ENCODE results near the gene DACT2. TPM values are rescaled to one million over a fixed set of nuclear protein-coding genes. Genes with fewer than 3 reads are reported as not detected.
"Not testable (repeated sequence)": the region's sequence is repeated elsewhere in the genome, so short reads cannot be mapped to it uniquely, and the experiment has no call there.

Gene DACT2, protein sequence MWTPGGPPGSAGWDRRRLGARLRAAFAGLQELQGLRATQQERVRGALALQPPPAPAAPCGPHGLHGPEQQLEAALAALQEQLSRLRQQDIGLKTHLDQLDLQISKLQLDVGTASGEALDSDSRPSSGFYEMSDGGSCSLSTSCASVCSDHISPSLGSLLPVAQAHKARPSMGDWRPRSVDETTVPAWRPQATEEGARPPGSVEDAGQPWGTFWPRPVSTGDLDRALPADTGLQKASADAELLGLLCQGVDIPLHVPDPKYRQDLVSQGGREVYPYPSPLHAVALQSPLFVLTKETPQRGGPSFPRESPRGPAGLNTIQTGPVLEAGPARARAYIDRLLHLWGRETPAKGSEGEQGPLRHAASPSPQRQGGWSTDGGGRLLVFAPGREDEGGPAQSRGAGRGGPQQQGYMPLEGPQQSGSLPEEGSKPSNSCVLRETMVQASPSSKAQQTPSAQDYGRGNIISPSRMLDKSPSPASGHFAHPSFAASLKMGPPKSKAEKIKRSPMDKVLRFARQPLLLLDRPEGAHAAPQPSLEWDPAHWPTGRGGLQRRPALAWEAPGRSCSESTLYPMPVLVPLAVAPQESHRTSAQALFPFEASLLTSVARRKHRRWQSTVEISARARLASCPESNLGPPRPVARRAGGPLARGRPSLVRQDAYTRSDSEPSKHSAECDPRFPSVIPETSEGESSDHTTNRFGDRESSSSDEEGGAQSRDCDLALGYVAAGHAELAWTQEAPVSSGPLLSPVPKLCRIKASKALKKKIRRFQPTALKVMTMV
- not detected in 2 replicates for total RNA-seq (2014; rRNA removed; shearing (Covaris generic); ENCODE audit: low replicate concordance)

DNA sequence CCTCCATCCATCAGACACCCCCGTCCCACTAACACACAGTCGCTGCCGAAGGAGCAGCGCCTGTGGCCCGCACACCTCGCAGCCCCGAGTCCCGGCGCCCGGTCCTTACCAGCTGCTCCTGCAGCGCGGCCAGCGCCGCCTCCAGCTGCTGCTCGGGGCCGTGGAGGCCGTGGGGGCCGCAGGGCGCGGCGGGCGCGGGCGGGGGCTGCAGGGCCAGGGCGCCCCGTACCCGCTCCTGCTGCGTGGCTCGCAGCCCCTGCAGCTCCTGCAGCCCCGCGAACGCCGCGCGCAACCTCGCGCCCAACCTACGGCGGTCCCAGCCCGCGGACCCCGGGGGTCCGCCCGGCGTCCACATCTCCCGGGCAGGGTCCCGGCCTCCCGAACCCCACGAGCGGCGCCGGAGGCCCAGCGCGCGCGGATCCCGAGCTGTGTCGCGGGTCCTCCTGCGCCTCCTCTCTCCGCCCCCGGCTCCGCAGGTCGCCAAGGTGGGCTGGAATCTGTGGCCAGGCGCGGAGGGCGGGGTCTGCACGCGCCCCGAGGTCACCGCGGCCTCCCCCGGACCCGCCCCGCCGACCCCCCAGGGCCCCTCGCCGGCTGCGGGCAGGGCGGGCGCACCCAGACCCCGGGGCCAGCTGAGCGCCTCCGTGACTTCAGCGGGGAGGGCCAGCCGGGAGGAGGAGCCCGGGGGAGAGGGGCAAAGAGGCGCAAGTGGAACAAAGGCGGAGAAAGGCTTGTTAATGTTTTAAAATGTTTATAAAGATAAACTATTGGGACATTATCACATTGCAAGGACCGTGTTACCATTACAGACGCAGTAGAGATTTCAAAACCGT lies at the start of gene DACT2:
TSS of gene DACT2 (minus strand) at position 499 of the 833 bp plus-strand sequence. CDS start at position 355, 144 bp downstream.
- DNase-seq (ENCODE audit: low read depth), result no peak
- in situ Hi-C loops (cut with HindIII; ENCODE audit: low pct_unique_long_range_greater_than_20kb, low sequenced_read_pairs), result no loop called here

DNA sequence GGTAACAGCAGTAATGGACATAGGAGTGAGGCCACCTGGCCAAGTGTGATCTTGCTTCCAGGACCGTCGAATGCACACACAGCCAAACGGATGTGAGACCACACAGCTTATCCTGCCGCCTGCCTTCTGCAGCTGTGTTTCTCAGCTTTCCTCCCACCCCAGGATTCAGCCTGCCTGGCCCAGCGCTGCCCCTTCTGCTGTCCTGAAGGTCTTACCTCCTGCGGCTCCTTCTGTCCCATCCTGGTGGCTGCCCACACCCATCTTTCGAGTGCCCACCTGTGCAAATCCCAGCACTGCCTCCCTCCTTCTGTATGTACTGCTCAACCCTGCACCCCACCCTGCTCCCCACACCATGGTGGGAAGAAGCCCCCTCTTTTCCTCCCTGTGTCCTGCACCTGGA lies 49.4 kb upstream of the DACT2 start:
- in situ Hi-C loops (cut with HindIII; ENCODE audit: low pct_unique_long_range_greater_than_20kb, low sequenced_read_pairs), result no loop called here
- no peak for DNase-seq (ENCODE audit: low read depth)

DNA sequence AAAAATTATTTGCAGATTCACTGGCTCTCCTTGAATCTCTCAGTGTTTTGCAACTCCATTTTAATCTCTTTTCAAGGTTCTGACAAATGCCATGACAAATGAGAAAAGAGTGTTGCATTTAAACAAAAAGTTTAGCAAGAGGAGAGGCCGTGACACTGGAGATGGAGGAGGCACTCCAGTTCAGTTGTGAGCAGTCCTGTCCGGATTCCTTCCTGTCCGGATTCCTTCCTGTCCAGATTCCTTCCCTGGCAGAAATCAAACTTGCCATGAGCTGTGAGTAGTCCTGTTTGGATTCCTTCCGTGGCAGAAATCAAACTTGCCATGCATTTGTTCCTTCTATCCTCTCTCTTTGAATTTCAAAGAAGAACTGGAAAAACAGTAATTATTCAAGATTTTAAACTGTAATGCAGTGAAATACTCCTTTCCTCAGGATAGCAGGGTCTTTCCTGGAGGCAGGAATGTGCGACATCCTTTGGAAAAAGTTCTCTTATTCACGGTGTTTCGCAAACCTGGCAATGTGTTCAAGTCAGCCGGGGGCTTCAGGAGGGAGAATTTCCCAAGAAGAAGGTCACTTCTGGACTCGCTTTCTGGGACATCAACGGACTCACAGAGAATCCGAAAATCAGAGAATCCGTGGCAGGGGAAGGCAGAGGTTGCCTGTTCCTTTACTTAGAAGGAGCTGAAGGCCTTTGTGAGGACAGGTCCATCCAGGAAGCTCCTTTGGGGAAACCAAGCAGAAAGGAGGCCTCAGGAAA lies 48.7 kb upstream of the DACT2 start:
- in situ Hi-C loops (cut with HindIII; ENCODE audit: low pct_unique_long_range_greater_than_20kb, low sequenced_read_pairs), result no loop called here
- no peak for DNase-seq (ENCODE audit: low read depth)

DNA sequence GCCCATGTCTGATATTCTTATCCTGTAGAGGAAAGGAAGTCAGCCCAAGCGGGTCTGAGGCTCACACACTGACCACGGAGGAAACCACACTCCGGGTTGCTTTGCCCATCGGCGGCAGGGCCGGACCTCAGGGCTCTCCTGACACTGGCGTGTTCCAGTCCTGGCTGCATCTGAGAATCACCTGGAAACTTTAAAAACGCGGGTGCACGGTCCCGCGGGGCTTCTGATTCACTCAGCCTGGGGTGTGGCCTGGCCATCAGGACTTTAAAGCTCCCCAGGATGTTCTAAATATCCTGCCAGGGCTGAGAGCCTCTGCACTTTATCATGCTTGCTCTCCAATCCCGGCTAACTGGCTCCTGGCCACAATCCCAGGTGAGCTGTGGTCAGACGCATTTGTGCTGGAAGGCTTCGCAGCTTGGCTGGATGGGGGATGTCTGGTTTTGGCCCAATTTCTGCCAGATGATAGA lies 47.7 kb upstream of the DACT2 start:
- DNase-seq (ENCODE audit: low read depth), result no peak
- in situ Hi-C loops (cut with HindIII; ENCODE audit: low pct_unique_long_range_greater_than_20kb, low sequenced_read_pairs), result no loop called here

DNA sequence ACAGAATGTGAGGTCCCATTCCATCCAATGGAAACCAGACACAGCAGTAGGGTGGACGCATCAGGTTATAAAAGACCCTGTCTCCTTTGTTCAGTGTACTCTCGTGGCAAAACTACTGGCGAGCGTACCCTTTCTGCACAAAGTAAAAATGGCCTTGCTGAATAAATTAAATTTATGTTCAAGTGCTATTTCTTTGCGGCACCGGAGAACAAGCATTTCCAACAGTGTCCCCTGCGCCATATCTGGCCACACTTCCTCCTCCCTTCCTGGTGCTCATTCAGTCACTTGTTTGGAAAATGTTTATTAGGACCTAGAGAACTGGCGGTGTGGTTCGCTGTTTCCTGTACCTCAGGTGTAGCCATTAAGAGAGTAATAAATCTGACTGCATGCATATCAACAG lies 46.9 kb upstream of the DACT2 start:
- in situ Hi-C loops (cut with HindIII; ENCODE audit: low pct_unique_long_range_greater_than_20kb, low sequenced_read_pairs), result no loop called here
- no peak for DNase-seq (ENCODE audit: low read depth)

DNA sequence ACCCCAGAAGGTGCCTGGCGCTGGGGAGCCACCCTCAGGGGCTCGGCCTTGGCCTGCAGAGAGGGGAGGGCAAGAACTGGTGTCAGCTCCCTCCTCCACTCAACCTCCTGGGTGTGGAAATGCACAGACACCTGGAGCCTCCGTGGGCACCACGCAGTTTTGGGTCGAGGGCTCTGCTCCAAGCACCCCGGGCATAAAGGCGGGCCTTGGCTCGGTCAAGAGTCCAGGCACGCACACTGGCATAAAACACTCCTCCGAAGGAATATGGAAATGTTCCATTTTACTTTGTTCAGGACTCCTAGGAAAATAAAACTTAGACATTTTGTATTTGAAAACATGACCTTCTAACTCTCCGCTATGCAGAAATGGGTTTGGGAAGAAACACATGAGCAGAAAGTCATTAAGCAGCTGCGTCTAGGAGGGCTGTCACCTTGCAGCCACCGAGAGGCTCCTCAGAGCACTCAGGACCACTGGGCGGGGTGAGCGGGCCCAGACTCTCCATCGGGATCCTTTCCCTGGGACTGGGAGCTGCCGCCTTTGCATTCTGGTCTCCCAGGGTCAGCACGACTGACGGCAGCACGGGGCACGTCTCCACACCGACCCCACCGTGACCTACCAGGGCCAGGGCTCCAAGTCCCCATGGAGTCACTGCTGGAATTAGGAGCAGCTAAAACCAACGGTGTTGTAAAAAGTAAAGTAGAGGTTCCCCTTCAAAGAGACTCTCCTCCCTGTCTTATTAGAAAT lies 46.0 kb upstream of the DACT2 start:
- DNase-seq (ENCODE audit: low read depth), result no peak
- in situ Hi-C loops (cut with HindIII; ENCODE audit: low pct_unique_long_range_greater_than_20kb, low sequenced_read_pairs), result no loop called here

DNA sequence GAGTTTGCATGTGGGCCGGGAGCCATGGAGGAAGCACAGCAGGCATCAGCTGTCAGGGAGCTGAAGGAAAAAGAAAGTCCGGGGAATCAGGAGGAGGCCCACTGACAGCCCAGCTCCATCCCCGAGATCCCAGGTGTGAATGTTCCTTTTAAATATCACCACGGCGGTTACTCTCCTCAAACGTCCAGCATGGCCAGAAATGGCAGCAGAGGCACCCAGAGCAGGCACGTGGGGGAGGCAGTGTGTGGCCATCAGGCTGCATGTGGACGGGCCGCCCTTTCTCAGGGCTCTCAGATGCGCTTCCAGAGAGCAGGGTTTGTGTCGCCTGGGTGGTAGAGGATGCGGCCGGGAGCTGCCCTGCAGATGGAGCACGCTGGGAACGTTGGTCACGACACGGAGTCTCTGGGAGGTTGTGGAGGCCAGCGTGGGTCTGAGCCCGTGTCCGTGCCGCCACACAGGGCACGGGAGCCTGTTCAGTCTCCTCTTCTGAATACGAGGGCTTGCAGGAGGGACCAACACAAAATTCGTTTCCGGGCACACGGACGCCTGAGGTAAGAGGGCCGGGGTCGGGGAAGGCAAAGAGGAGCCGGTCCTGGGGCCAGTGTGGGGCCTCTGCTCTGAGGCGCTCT lies 45.3 kb upstream of the DACT2 start:
- no peak for DNase-seq (ENCODE audit: low read depth)
- in situ Hi-C loops (cut with HindIII; ENCODE audit: low pct_unique_long_range_greater_than_20kb, low sequenced_read_pairs), result no loop called here

DNA sequence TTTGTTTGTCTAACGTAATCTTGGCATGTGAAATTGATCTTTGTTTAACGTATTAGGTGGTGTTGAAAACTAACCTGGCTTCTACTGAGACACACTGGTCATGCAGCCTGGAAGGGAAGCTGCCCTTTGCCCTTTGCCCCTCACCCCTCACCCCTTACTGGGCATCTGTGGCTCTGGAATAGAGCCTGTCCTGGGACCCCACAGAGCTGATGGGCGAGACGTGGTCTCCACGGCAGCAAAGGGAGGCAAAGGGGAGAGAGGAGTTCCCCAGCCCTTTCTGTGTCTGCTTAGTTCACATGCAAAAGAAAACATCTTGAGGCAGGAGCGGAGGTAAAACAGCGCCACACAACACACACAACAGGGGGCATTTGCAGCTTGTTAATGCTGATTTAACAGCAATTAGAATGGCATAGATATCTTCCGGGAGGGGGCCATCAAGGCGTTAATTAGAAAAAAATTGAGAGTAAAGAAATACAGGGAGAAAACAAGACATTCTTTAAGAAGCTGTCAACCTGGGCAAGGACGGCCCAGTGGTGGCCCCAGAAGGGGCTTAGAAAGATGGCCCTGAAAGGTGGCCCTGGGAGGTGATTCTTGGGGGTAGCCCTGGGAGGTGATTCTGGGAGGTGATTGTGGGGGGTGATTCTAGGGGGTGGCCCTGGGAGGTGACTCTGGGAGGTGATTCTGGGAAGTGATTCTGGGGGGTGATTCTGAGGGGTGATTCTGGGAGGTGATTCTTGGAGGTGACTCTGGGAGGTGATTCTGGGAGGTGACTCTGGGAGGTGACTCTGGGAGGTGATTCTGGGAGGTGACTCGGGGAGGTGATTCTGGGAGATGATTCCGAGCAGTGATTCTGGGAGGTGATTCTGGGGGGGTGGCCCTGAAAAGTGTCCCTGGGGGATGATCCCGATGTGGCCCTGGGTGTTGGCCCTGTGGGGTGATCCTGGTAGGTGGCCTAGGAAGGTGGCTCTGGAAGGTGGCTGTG lies 44.5 kb upstream of the DACT2 start:
- DNase-seq (ENCODE audit: low read depth), result no peak
- in situ Hi-C loops (cut with HindIII; ENCODE audit: low pct_unique_long_range_greater_than_20kb, low sequenced_read_pairs), result no loop called here

DNA sequence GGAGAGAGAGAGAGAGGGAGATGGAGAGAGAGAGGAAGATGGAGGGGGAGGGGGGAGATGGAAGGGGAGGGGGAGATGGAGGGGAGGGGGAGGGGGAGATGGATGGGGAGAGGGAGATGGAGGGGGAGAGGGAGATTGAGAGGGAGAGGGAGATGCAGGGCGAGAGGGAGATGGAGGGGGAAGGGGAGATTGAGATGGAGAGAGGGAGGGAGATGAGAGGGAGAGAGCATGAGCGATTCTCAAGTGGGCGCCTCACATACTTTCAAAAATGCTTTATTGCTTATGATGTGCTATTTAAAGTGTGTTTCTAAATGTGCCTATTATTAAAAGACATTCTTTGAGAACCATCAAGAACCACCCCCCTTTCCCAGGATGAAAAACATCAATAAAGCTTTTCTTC lies 43.7 kb upstream of the DACT2 start:
- in situ Hi-C loops (cut with HindIII; ENCODE audit: low pct_unique_long_range_greater_than_20kb, low sequenced_read_pairs), result no loop called here
- no peak for DNase-seq (ENCODE audit: low read depth)

DNA sequence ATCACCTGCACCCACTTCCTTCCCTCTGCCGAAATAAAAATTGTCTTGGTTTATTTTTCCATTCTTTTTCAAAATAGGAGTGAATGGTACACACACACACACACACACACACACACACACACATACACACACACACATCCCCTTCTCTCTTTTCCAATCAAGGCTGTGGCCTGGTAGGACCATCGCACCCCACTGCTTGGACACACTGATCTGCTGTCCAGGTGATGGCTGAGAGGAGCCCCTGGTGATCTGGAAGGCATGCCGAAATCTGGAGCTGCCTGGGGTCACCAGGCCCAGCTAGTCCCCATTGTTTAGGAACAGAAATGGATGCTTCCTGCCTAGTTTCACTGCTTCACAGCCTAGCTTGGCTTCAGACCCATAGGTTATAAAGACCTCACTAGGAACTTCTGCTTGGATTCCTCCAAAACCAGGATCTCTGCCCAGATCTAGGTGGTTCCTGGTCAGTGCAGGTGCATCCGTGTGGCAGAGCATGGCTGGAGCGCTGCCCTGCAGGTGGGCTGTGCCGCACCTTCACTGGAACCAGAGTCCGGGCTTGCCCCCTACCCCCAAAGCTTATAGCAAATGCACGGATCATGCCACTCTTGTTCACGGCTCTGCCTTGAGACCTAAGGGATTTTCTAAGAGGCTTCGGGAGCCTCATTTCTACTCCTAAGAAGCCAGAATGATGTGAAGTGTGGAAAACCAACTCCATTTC lies 42.9 kb upstream of the DACT2 start:
- in situ Hi-C loops (cut with HindIII; ENCODE audit: low pct_unique_long_range_greater_than_20kb, low sequenced_read_pairs), result no loop called here

DNA sequence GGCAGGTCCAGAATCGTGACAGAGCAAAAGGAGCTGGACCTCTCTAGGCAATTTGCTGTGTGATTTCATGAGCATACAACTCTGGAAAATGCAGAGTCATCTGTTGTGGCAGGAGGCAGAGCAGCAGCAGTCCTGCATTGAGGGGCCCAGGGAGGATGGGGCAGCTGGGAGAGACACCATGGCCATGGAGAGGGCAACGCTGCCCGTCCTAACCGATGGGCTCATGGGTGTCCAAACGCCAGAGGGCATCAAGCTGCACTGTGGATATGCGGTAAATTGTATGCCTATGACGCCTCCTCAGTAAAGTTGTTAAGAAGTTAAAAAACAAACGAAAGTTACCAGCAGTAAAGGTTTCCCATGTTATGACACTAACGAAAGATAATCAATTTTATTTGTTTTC lies 42.2 kb upstream of the DACT2 start:
- no peak for DNase-seq (ENCODE audit: low read depth)
- in situ Hi-C loops (cut with HindIII; ENCODE audit: low pct_unique_long_range_greater_than_20kb, low sequenced_read_pairs), result no loop called here

More for the DNA sequence above, 42.9 kb upstream of the DACT2 start:
- DNase-seq (ENCODE audit: low read depth), result no peak

DNA sequence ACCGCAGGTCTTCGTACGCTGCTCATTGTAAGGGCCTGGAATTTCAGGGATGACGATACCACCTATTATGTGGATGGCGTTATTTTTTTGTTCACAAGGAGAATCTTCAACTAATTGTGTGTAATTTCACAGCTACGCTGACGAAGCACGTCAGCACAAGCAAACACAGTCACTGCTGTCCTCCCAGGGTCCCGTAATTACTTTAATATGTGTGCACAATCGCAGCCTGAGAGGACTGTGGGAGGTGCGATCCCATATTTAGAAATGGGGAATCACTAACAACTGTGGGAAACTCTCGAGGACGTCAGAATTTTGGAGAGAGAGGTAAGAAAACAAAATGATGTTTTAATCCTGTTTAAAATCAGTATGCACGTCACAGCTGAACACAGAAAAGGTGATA lies 40.2 kb upstream of the DACT2 start:
- in situ Hi-C loops (cut with HindIII; ENCODE audit: low pct_unique_long_range_greater_than_20kb, low sequenced_read_pairs), result no loop called here
- DNase-seq (ENCODE audit: low read depth), result no peak

DNA sequence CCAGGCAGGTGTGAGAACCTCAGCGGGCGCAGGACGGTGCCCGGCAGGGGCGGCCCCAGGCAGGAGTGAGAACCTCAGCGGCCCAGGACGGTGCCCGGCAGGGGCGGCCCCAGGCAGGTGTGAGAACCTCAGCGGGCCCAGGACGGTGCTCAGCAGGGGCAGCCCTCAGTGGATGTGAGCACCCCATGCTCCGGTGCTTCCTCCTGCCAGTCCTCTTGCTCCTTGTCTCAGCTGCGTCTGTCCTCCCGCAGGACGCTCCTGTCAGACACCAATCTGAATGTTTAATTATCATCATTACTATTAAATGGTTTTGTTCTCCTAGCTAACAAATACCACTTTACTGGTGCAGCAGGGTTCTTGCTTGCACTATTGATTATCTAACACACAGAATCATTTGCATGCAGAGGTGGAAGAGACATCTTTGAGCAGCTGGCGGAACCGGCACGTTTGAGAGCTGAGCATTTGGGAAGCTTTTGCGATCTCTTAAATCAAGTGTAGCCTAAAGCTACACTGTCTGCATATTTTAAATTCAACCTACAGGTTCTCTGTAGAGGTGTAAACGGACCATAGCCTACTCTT lies 39.4 kb upstream of the DACT2 start:
- in situ Hi-C loops (cut with HindIII; ENCODE audit: low pct_unique_long_range_greater_than_20kb, low sequenced_read_pairs), result no loop called here
- DNase-seq (ENCODE audit: low read depth), result no peak

DNA sequence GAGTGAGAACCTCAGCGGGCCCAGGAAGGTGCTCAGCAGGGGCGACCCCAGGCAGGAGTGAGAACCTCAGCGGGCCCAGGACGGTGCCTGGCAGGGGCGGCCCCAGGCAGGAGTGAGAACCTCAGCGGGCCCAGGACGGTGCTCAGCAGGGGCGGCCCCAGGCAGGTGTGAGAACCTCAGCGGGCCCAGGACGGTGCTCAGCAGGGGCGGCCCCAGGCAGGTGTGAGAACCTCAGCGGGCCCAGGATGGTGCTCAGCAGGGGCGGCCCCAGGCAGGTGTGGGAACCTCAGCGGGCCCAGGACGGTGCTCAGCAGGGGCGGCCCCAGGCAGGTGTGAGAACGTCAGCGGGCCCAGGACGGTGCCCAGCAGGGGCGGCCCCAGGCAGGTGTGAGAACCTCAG lies 37.3 kb upstream of the DACT2 start:
- DNase-seq (ENCODE audit: low read depth); in situ Hi-C loops (cut with HindIII; ENCODE audit: low pct_unique_long_range_greater_than_20kb, low sequenced_read_pairs): not testable (repeated sequence)

Data from Caki2 (cell line).